NCI-H187 (cell line): ENCODE measurements around the gene SVEP1.
A peak's percentile ranks its signal among the peaks of the same experiment; 100 is the strongest.
"Not testable (repeated sequence)": the region's sequence is repeated elsewhere in the genome, so short reads cannot be mapped to it uniquely, and the experiment has no call there.

Experiments used
- DNase-seq, 2 experiments: peaks; one replicate each; lab custom pipeline; 2025; lab: John Stamatoyannopoulos, UW

SVEP1 gene

DNA sequence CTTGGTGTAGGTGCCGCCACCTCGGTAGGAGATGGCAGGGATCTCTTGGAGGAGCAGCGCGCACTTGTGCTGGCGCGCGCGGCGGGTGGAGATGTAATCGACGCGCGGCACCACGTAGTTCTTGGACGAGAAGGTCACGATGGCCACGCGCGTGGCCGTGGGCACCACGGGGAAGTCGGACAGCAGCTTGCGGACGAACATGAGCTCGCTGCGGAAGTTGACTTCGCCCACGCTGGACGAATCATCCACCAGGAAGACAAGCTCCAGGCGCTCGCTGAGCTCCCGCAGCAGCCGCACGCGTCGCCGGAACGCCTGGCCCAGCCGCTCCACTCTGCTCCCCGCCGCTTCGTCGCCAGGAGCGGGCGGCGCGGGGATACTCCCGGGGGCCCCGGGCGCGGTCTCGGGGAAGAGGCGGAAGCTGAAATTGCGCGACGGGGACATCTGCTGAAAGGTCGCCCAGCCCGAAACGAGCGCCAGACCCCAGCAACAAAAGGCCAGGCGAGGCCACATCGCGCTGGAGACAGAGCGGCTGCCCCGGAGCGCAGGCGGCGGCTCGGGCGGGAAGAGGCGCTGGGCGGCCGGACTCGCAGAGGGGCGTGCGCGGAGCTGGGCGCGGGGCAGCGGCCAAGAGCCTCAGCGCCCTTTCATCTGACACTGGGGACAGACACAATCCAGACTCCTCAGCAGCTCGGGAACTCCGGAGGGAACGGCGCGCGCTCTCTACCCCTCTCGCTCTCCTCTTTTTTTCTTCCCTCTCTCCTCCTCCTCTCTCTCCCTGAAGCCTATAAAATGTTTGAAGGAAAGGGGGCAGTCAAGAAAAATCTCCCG is at the start of gene SVEP1:
SVEP1 (minus strand) TSS at position 708 of the 828 bp plus-strand sequence; CDS start at position 510, 198 bp downstream.
- no peak for DNase-seq

GRCh38 chr9:110626101-110626829 is 46.7 kb upstream of the SVEP1 start:
- no peak for DNase-seq

GRCh38 chr9:110623462-110624025 is 44.0 kb upstream of the SVEP1 start:
- DNase-seq: peak; percentile 4 to 9

GRCh38 chr9:110622368-110622767 is 42.8 kb upstream of the SVEP1 start:
- DNase-seq: no peak

- no peak for DNase-seq
These were observed 41.2 kb upstream of the SVEP1 start for GRCh38 chr9:110620726-110621125.

- no peak for DNase-seq
These were observed 40.3 kb upstream of the SVEP1 start for GRCh38 chr9:110619831-110620230.

- DNase-seq: no peak
These were observed 36.0 kb upstream of the SVEP1 start for GRCh38 chr9:110615498-110615897.

DNA sequence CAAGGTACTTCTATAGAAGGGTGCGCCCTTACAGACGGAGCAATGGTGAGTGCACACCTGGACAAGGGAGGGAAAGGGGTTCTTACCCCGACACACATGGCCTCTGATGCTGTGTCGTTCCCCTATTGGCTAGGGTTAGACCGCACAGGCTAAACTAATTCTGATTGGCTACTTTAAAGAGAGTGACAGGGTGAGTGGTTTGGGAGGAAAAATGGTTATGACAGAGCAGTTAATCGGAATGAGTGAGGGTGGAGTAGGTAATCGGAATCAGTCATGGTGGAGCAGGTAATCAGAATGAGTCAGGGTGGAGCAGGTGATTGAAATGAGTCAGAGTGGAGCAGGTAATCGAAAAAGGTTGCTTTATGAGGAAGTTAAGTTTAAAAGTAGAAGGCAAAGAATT is 35.0 kb upstream of the SVEP1 start:
- not testable (repeated sequence) for DNase-seq

GRCh38 chr9:110606179-110606790 is 26.7 kb upstream of the SVEP1 start:
- DNase-seq: no peak

GRCh38 chr9:110605565-110605964 is 26.0 kb upstream of the SVEP1 start:
- no peak for DNase-seq

DNA sequence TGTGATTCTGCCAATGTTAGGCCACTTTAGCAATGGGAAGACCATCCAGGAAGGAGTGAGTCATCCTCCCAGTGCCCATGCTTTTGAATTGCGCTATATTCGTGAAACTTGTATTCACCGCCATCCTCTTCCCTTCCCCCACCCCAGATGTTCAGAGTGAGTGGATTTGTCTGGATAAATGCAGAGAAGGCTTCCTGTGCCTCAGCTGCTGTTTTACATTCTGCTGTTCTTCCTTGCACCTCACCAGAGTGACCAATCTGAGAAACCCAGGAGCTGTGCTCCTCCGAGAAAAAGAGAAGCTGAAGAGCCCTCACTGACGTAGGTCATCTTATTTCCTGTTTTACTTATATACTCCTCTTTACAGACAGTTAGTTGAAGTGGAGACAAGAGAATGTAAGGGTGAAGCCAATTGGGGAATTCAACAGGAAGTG is 24.6 kb upstream of the SVEP1 start:
- DNase-seq: no peak

- DNase-seq: no peak
These were observed 22.7 kb upstream of the SVEP1 start for GRCh38 chr9:110602281-110602680.

- peak in 1 of 2 experiments; percentile 22 for DNase-seq
These were observed 21.6 kb upstream of the SVEP1 start for GRCh38 chr9:110601098-110601497.

GRCh38 chr9:110599468-110599867 is 19.9 kb upstream of the SVEP1 start:
- no peak for DNase-seq

- no peak for DNase-seq
These were observed 12.7 kb upstream of the SVEP1 start for GRCh38 chr9:110592044-110592830.

DNA sequence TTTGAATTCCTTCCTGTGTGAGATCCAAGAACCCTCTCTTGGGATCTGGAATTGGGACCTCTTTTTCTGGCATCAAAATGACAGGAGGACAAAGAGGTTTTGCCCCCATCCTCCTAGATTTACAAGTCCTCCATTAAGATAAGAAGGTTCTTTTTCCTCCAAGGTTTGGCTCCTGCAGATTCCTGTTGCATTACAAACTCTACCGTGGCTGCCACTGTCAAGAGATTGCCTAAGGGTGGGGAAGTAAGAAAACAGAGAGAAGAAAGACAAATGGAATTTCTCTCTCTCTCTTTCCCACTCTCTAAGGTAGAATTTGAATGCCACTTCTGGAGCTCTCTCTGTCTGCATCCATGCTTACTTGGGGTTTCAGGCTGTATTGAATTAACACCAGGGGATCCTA is 12.0 kb upstream of the SVEP1 start:
- DNase-seq: no peak

- DNase-seq: no peak
These were observed 11.3 kb upstream of the SVEP1 start for GRCh38 chr9:110590816-110591215.

DNA sequence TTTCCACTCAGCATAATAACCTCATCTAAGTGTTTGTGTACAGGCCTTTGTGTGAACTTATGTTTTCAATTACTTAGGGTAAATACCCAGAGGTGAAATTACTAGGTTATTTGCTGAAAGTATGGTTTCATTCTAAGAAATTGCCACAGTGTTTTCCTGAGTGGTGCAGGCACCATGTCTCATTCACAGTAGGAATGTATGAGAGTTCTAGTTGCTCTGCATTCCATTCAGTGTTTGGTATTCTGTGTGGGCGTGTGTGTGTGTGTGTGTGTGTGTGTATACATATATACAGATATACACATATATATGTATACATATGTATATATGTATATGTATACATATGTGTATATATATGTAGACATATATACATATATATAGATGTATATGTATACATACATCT is 8.8 kb upstream of the SVEP1 start:
- no peak for DNase-seq

DNA sequence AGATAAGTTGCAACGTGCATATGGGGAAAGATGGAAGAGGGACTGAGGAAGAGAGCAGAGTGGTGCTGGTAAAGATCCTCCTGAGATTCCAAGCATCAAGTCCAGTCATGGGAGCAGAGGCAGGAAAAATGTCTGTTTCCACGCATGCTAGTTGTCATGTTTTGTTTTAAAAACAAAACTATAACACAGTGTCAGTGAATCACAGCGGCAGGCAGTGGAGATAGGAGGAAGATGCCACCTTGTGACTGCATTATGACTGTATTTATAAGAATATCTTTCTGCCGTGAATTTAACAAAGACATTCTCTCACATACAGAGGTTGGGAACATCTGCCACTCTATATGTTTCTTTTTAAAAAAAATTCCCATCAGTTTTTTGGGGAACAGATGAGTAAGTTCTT is 3.7 kb upstream of the SVEP1 start:
- DNase-seq: no peak

- DNase-seq: no peak
These were observed 2.6 kb upstream of the SVEP1 start for GRCh38 chr9:110582156-110582555.

DNA sequence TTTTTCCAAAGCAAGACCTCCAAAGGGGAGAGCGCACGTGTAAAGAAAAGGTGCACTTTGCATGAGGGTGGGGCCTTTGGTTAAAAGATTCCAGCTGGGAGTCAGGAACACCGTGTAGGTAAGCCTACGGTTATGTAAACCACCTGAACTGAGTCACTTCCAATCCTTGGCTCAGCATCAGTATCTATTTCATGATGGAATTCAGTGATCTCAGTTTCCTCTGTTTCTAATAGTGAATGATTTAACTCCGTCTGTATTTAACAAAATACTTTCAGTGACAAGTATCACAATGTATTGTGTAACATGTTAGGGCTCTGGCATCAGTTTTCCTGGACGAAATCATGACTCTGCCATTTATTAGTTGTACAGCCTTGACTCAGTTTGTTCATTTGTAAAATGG is 1.3 kb upstream of the SVEP1 start:
- no peak for DNase-seq

GRCh38 chr9:110579862-110580219 is 300 bp upstream of the SVEP1 start:
- no peak for DNase-seq
